ENCODE measurements around the gene COX15.

COX15 gene

GRCh38 chr10:99732033-99732842 is at the start of gene COX15, which contains the start of gene CUTC:
TSS of gene COX15 (minus strand) at chr10:99732127. CDS start at chr10:99732049, 78 bp downstream.
TSS of gene CUTC (plus strand) at chr10:99732234. CDS start at chr10:99732349, 115 bp downstream.
- no peaks in the 10 kb centered on the region for H3K36me3 ChIP-seq (ENCODE audit: control insufficient read depth, insufficient read depth, low read length)
- peaks cover 6% of the 10 kb centered on the region for H3K4me1 ChIP-seq (ENCODE audit: control insufficient read depth, insufficient read depth, low read length)
- peak within 1 kb of the TSS; percentile 100 for H3K4me3 ChIP-seq (ENCODE audit: low read length)
- no peaks in the 10 kb centered on the region for H3K27me3 ChIP-seq (ENCODE audit: control insufficient read depth, insufficient read depth, low read length)
- H3K9me3 ChIP-seq (ENCODE audit: control insufficient read depth, low read length), result no peaks in the 10 kb centered on the region
- H3K9ac ChIP-seq (ENCODE audit: low read length), result peak within 1 kb of the TSS; percentile 96

- no peaks in the 10 kb centered on the region for H3K36me3 ChIP-seq (ENCODE audit: control insufficient read depth, insufficient read depth, low read length)
- H3K4me3 ChIP-seq (ENCODE audit: low read length), result no peak overlapping the region
- H3K4me1 ChIP-seq (ENCODE audit: control insufficient read depth, insufficient read depth, low read length), result peaks cover 2% of the 10 kb centered on the region
- no peak overlapping the region for H3K9ac ChIP-seq (ENCODE audit: low read length)
- no peaks in the 10 kb centered on the region for H3K9me3 ChIP-seq (ENCODE audit: control insufficient read depth, low read length)
- no peaks in the 10 kb centered on the region for H3K27me3 ChIP-seq (ENCODE audit: control insufficient read depth, insufficient read depth, low read length)
Observed at GRCh38 chr10:99779335-99779734, 47.4 kb upstream of the COX15 start.

GRCh38 chr10:99777918-99778714 is 46.2 kb upstream of the COX15 start:
- Histone ChIP-seq H3K4me3 (ENCODE audit: low read length) (no peak overlapping the region), H3K27me3 (ENCODE audit: control insufficient read depth, insufficient read depth, low read length) (no peaks in the 10 kb centered on the region), H3K4me1 (ENCODE audit: control insufficient read depth, insufficient read depth, low read length) (no peaks in the 10 kb centered on the region), H3K9ac (ENCODE audit: low read length) (no peak overlapping the region), H3K36me3 (ENCODE audit: control insufficient read depth, insufficient read depth, low read length) (no peaks in the 10 kb centered on the region), H3K9me3 (ENCODE audit: control insufficient read depth, low read length) (no peaks in the 10 kb centered on the region)

GRCh38 chr10:99775850-99776249 is 43.9 kb upstream of the COX15 start:
- Histone ChIP-seq H3K27me3 (ENCODE audit: control insufficient read depth, insufficient read depth, low read length) (no peaks in the 10 kb centered on the region), H3K4me3 (ENCODE audit: low read length) (no peak overlapping the region), H3K9ac (ENCODE audit: low read length) (no peak overlapping the region), H3K4me1 (ENCODE audit: control insufficient read depth, insufficient read depth, low read length) (no peaks in the 10 kb centered on the region), H3K36me3 (ENCODE audit: control insufficient read depth, insufficient read depth, low read length) (no peaks in the 10 kb centered on the region), H3K9me3 (ENCODE audit: control insufficient read depth, low read length) (no peaks in the 10 kb centered on the region)

DNA sequence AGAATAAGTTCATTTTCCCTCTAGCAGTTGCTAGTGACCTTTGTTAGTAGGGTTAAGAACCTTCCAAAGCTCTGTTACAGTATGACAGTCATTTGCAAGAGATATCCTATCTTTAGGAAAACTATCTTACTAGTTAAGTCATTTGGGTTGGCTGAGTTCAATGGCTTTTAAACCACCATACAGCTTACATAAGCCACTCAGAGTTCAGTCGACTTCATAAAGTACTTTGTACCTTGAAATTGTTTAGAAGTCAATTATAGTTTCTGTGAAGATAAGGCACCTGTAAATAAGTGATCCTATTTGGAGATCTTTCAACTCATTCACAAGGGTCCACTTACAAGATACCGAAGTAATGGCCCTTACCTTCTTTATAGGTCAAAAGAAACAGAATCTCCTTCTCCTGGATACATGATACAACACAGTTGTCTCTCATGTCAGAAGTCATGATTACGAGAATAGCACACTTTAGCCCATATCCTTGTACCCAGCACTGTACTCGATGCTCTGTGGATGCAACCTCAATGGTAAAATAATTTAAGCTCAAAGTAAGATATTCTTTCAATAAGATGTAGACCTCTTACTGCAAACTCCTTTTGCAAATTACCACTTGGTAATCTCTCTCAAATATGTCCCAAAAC is 38.6 kb upstream of the COX15 start:
- Histone ChIP-seq H3K4me1 (ENCODE audit: control insufficient read depth, insufficient read depth, low read length) (no peaks in the 10 kb centered on the region), H3K9ac (ENCODE audit: low read length) (no peak overlapping the region), H3K4me3 (ENCODE audit: low read length) (no peak overlapping the region), H3K36me3 (ENCODE audit: control insufficient read depth, insufficient read depth, low read length) (no peaks in the 10 kb centered on the region), H3K27me3 (ENCODE audit: control insufficient read depth, insufficient read depth, low read length) (no peaks in the 10 kb centered on the region), H3K9me3 (ENCODE audit: control insufficient read depth, low read length) (no peaks in the 10 kb centered on the region)

DNA sequence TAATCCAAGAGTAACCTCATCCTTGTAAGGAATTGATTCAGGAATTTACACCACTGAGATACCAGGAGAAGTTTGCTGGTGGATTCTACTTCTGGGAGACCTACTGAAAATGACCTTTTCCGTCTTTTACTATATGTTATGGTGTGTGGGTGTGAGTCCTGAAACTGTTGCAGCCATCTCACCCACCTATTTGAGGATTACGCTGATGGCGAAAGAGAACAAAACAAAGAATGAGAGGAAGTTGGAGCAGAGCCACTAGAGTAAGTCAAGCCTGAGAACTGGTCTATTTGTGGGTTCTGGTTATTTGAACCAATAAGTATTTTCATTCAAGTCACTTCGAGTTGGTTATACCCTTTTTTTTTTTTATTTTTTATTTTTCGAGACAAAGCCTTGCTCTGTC is 37.8 kb upstream of the COX15 start:
- Histone ChIP-seq H3K27me3 (ENCODE audit: control insufficient read depth, insufficient read depth, low read length) (no peaks in the 10 kb centered on the region), H3K9me3 (ENCODE audit: control insufficient read depth, low read length) (no peaks in the 10 kb centered on the region), H3K4me3 (ENCODE audit: low read length) (no peak overlapping the region), H3K4me1 (ENCODE audit: control insufficient read depth, insufficient read depth, low read length) (no peaks in the 10 kb centered on the region), H3K9ac (ENCODE audit: low read length) (no peak overlapping the region), H3K36me3 (ENCODE audit: control insufficient read depth, insufficient read depth, low read length) (no peaks in the 10 kb centered on the region)

DNA sequence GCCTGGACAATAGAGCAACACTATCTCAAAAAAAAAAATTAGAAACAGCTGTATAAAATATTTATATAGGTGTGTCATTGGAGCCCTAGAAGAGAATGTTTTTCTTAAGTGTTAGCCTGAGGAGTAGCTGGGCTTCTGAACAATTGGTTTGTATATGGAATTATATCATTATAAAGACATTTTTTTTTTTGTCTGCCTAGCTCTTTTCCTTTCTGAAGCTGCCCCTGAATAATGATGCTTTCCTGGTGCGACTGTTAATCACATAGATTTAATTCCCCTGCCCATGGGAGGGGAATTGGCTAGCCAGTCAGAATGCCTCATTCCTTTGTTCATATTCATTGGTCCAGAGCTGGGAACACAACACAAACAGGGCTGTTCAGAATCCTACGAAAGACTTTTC is 36.6 kb upstream of the COX15 start:
- Histone ChIP-seq H3K4me1 (ENCODE audit: control insufficient read depth, insufficient read depth, low read length) (no peaks in the 10 kb centered on the region), H3K4me3 (ENCODE audit: low read length) (no peak overlapping the region), H3K27me3 (ENCODE audit: control insufficient read depth, insufficient read depth, low read length) (no peaks in the 10 kb centered on the region), H3K9me3 (ENCODE audit: control insufficient read depth, low read length) (no peaks in the 10 kb centered on the region), H3K9ac (ENCODE audit: low read length) (no peak overlapping the region), H3K36me3 (ENCODE audit: control insufficient read depth, insufficient read depth, low read length) (no peaks in the 10 kb centered on the region)

GRCh38 chr10:99767901-99768300 is 36.0 kb upstream of the COX15 start:
- H3K9ac ChIP-seq (ENCODE audit: low read length), result no peak overlapping the region
- no peak overlapping the region for H3K4me3 ChIP-seq (ENCODE audit: low read length)
- no peaks in the 10 kb centered on the region for H3K9me3 ChIP-seq (ENCODE audit: control insufficient read depth, low read length)
- no peaks in the 10 kb centered on the region for H3K36me3 ChIP-seq (ENCODE audit: control insufficient read depth, insufficient read depth, low read length)
- no peaks in the 10 kb centered on the region for H3K27me3 ChIP-seq (ENCODE audit: control insufficient read depth, insufficient read depth, low read length)
- H3K4me1 ChIP-seq (ENCODE audit: control insufficient read depth, insufficient read depth, low read length), result no peaks in the 10 kb centered on the region

DNA sequence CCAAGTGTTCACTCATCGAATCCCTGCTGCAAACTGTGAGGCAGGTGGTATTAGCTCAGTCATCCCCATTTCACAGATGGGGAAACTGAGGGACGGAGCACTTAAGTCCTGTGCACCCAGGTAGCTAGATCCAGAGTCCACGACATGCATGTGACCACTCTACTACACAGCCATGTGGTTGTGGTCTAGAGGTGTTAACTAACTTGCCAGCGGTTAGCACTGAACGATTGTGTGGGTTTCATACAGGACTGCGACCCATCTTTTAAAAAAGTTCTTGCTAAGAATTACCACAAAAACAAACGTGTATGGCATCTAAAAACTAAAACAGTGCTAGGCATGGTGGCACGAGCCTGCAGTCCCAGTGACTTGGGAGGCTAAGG is 34.4 kb upstream of the COX15 start:
- Histone ChIP-seq H3K9me3 (ENCODE audit: control insufficient read depth, low read length) (no peaks in the 10 kb centered on the region), H3K4me1 (ENCODE audit: control insufficient read depth, insufficient read depth, low read length) (no peaks in the 10 kb centered on the region), H3K27me3 (ENCODE audit: control insufficient read depth, insufficient read depth, low read length) (no peaks in the 10 kb centered on the region), H3K4me3 (ENCODE audit: low read length) (no peak overlapping the region), H3K36me3 (ENCODE audit: control insufficient read depth, insufficient read depth, low read length) (no peaks in the 10 kb centered on the region), H3K9ac (ENCODE audit: low read length) (no peak overlapping the region)

DNA sequence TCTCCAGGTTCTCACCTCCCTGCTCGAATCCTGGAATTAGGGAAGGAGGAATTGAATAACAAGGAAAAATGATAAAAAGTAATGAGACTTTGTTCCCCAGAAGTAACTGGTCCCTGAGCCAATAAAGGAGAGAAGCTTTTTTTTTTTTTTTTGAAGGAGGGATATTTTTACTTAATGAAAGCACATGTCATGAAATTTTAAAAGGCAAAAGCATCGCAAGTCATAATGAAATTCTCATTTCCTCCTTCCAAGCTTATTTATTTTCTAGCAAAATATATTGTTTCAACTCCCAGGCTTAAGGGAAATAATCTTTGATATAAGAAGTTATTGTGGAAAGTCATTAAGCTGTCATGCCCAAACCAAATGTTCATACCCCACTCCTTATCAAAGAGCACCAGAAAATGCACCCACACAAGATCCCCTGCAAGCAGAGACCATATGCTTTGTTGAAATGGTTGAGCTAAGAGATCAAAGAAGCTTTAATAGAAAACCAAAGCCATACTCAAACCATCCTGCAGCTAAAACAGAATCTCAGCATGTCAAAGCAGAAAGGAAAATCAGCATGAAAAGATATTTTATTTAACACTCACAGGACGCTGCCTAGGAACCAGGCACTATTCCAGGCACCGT is 33.9 kb upstream of the COX15 start:
- H3K27me3 ChIP-seq (ENCODE audit: control insufficient read depth, insufficient read depth, low read length), result no peaks in the 10 kb centered on the region
- H3K9me3 ChIP-seq (ENCODE audit: control insufficient read depth, low read length), result no peaks in the 10 kb centered on the region
- H3K4me1 ChIP-seq (ENCODE audit: control insufficient read depth, insufficient read depth, low read length), result no peaks in the 10 kb centered on the region
- H3K9ac ChIP-seq (ENCODE audit: low read length), result no peak overlapping the region
- H3K36me3 ChIP-seq (ENCODE audit: control insufficient read depth, insufficient read depth, low read length), result no peaks in the 10 kb centered on the region
- H3K4me3 ChIP-seq (ENCODE audit: low read length), result no peak overlapping the region

- no peak overlapping the region for H3K9ac ChIP-seq (ENCODE audit: low read length)
- no peaks in the 10 kb centered on the region for H3K9me3 ChIP-seq (ENCODE audit: control insufficient read depth, low read length)
- no peaks in the 10 kb centered on the region for H3K27me3 ChIP-seq (ENCODE audit: control insufficient read depth, insufficient read depth, low read length)
- no peaks in the 10 kb centered on the region for H3K36me3 ChIP-seq (ENCODE audit: control insufficient read depth, insufficient read depth, low read length)
- no peak overlapping the region for H3K4me3 ChIP-seq (ENCODE audit: low read length)
- H3K4me1 ChIP-seq (ENCODE audit: control insufficient read depth, insufficient read depth, low read length), result no peaks in the 10 kb centered on the region
Observed at GRCh38 chr10:99761365-99761764, 29.4 kb upstream of the COX15 start.

Data from mucosa of stomach (tissue), 1 donor.